Adrenal gland (tissue), 5 donors: ENCODE data around the gene OR2T34.

Experiments used
- CTCF ChIP-seq, 6 experiments: fragments of 450-650 bp in 4 of 6; fragments of 200-600 bp in 2 of 6; sonication (generic) in 1 of 6; IDR thresholded peaks; 1 replicate in 5 of 6; 2 replicates in 1 of 6; pipeline versions ENCODE4 v1.5.1 to v1.8.0; 2016 to 2021; ENCODE audit warnings: antibody characterized with exemption in 6 of 6, mild to moderate bottlenecking in 2 of 6, moderate library complexity in 1 of 6
- POLR2A ChIP-seq, 2 donors: fragments of 450-650 bp; IDR thresholded peaks; one replicate each; pipeline ENCODE4 v1.6.1; 2017; ENCODE audit warnings: antibody characterized with exemption in 2 of 2, mild to moderate bottlenecking in 2 of 2, moderate library complexity in 1 of 2
- donor health status: DM: no; HTN: no; CAD: no.

GRCh38 chr1:248592655-248593054 lies 18.1 kb upstream of the OR2T34 start:
- no peak for TF ChIP-seq CTCF (IDR thresholded peaks at IDR 0.05)
- TF ChIP-seq POLR2A (IDR thresholded peaks at IDR 0.05): no peak
